Measurements from ENCODE around the gene CCDC57.

DNA sequence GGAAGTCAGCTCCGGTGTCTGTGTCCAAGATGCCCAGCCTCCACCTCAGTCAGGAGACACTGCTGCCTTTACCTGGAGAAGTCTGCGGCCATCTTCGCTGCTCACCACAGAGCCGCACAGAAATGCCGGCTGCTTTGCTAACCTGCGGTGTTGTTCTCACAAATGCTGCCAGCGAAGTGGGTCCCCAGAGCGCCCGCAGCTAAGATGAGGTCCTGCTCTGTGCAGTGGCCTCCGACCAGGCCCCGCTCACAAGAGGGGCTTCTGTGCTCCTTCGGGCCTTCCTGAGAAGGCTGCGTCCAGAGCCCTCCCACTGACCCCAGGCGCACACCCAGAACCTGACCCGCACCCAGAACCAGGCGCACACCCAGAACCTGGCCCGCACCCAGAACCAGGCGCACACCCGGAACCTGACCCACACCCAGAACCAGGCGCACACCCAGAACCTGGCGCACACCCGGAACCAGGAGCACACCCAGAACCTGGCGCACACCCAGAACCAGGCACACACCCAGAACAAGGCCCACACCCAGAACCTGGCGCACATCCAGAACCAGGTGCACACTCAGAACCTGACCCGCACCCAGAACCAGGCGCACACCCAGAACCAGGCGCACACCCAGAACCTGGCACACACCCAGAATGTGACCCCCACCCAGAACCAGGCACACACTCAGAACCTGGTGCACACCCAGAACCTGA lies 63.1 kb downstream of the CCDC57 start:
- TF ChIP-seq EZH2 (IDR thresholded peaks at IDR 0.05; ENCODE audit: borderline replicate concordance, insufficient read depth, low read length, poor library complexity, severe bottlenecking) (no peak), EP300 (conservative IDR thresholded peaks at IDR 0.05; ENCODE audit: poor library complexity, severe bottlenecking) (no peak), RAD21 (conservative IDR thresholded peaks at IDR 0.05) (no peak), TAF1 (IDR thresholded peaks at IDR 0.05; ENCODE audit: low read depth) (no peak), SMC3 (conservative IDR thresholded peaks at IDR 0.05; ENCODE audit: poor library complexity) (no peak), REST (IDR thresholded peaks at IDR 0.05; ENCODE audit: borderline replicate concordance) (no peak), POLR2AphosphoS5 (IDR thresholded peaks at IDR 0.05) (no peak)
- TF ChIP-seq, protein P1, sequence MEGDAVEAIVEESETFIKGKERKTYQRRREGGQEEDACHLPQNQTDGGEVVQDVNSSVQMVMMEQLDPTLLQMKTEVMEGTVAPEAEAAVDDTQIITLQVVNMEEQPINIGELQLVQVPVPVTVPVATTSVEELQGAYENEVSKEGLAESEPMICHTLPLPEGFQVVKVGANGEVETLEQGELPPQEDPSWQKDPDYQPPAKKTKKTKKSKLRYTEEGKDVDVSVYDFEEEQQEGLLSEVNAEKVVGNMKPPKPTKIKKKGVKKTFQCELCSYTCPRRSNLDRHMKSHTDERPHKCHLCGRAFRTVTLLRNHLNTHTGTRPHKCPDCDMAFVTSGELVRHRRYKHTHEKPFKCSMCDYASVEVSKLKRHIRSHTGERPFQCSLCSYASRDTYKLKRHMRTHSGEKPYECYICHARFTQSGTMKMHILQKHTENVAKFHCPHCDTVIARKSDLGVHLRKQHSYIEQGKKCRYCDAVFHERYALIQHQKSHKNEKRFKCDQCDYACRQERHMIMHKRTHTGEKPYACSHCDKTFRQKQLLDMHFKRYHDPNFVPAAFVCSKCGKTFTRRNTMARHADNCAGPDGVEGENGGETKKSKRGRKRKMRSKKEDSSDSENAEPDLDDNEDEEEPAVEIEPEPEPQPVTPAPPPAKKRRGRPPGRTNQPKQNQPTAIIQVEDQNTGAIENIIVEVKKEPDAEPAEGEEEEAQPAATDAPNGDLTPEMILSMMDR (IDR thresholded peaks at IDR 0.05; ENCODE audit: poor library complexity, severe bottlenecking): no peak

Measured in neural cell (in vitro differentiated cells).